Activated T-cell treated with anti-CD3 and anti-CD28 coated beads, Interleukin-2, amount 50 U/mL, for 24 hours (primary cell): ENCODE data around the gene ASH1L.
"Not testable (repeated sequence)": the region's sequence is repeated elsewhere in the genome, so short reads cannot be mapped to it uniquely, and the experiment has no call there.

Source experiments
- DNase-seq: peaks from one replicate; pipeline ENCODE4 v3.0.0-alpha.2; 2020
- H3K27ac Mint-ChIP-seq: 2 replicates; pipeline ENCODE4 v1.8.0; 2020; ENCODE audit warnings: mild to moderate bottlenecking, mixed read lengths
- H3K27me3 Mint-ChIP-seq: 2 replicates; pipeline ENCODE4 v1.8.0; 2020; ENCODE audit warnings: mixed read lengths
- H3K36me3 Mint-ChIP-seq: 2 replicates; pipeline ENCODE4 v1.8.0; 2020; ENCODE audit warnings: low read depth, mixed read lengths
- H3K4me1 Mint-ChIP-seq: 2 replicates; pipeline ENCODE4 v1.8.0; 2020; ENCODE audit warnings: low read depth, mixed read lengths
- H3K4me3 Mint-ChIP-seq: 2 replicates; pipeline ENCODE4 v1.8.0; 2020; ENCODE audit warnings: mild to moderate bottlenecking, moderate library complexity, mixed read lengths
- H3K9me3 Mint-ChIP-seq: 2 replicates; pipeline ENCODE4 v1.8.0; 2020; ENCODE audit warnings: mixed read lengths

Gene ASH1L

GRCh38 chr1:155295183-155295941, 267.2 kb downstream of the ASH1L start:
- peaks cover 43% of the 10 kb centered on the region for H3K27me3 Mint-ChIP-seq
- H3K36me3 Mint-ChIP-seq: no peaks in the 10 kb centered on the region
- no peak overlapping the region for H3K27ac Mint-ChIP-seq
- peaks cover 7% of the 10 kb centered on the region for H3K4me1 Mint-ChIP-seq
- DNase-seq: no peak
- H3K9me3 Mint-ChIP-seq: no peaks in the 10 kb centered on the region
- H3K4me3 Mint-ChIP-seq: no peak overlapping the region

DNA sequence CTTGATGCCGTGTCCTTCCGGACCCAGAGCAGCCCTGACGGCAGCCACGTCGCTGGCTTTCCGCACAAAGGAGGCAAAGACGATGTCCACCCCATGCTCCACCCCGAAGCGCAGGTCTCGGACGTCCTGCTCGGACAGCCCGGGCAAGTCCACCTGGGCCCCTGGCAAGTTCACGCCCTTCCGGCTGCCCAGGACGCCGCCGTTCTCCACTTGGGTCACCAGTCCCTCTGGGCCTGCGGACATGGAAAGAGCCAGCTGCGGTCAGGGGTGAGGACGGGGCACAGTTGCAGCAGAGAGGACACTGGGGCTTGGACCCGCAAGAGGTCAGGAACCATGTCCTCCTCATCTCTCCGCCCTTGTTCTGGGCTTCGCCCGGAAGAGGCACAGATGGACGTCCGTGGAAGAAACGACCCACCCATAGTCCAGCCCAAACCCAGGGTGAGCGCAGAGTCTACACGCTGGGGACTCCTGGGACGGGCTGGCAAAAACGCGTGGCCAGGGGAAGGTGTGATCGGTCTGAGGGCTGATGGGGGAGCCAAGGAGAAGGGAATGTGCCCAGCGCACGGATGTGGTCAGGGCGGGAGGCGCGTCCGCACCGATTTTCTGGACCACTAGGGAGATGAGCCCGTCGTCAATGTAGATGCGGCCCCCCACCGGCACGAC, 268.0 kb downstream of the ASH1L start:
- no peaks in the 10 kb centered on the region for H3K36me3 Mint-ChIP-seq
- no peaks in the 10 kb centered on the region for H3K9me3 Mint-ChIP-seq
- peaks cover 47% of the 10 kb centered on the region for H3K27me3 Mint-ChIP-seq
- H3K4me3 Mint-ChIP-seq: no peak overlapping the region
- DNase-seq: no peak
- H3K27ac Mint-ChIP-seq: no peak overlapping the region
- peaks cover 7% of the 10 kb centered on the region for H3K4me1 Mint-ChIP-seq

GRCh38 chr1:155293086-155293749, 269.4 kb downstream of the ASH1L start:
- DNase-seq: no peak
- Mint-ChIP-seq H3K27ac (no peak overlapping the region), H3K36me3 (no peaks in the 10 kb centered on the region), H3K27me3 (peaks cover 47% of the 10 kb centered on the region), H3K9me3 (no peaks in the 10 kb centered on the region), H3K4me3 (no peak overlapping the region), H3K4me1 (peaks cover 7% of the 10 kb centered on the region)

GRCh38 chr1:155291006-155291405, 271.6 kb downstream of the ASH1L start:
- peaks cover 28% of the 10 kb centered on the region for H3K27me3 Mint-ChIP-seq
- not testable (repeated sequence) for H3K4me3 Mint-ChIP-seq, DNase-seq, H3K27ac Mint-ChIP-seq, H3K36me3 Mint-ChIP-seq, H3K4me1 Mint-ChIP-seq, H3K9me3 Mint-ChIP-seq

DNA sequence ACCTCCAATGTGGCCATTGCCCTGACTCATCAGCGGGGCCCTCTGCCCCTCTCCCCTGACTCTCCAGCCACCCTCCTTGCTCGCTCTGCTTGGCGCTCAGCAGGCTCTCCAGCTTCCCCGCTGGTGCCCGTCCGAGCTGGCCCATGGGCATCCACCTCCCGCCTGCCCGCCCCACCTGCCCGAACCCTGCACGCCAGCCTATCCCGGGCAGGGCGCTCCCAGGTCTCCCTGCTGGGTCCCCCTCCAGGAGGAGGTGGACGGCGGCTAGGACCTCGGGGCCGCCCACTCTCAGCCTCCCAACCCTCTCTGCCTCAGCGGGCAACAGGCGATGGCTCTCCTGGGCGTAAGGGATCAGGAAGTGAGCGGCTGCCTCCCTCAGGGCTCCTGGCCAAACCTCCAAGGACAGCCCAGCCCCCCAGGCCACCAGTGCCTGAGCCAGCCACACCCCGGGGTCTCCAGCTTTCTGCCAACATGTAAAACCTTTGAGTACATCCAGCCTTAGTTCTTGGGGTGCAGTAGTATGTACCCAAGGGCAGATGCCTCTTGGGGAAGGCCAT, 274.5 kb downstream of the ASH1L start:
- peaks cover 5% of the 10 kb centered on the region for H3K27me3 Mint-ChIP-seq
- no peak overlapping the region for H3K4me3 Mint-ChIP-seq
- H3K36me3 Mint-ChIP-seq: peaks cover 3% of the 10 kb centered on the region
- H3K27ac Mint-ChIP-seq: no peak overlapping the region
- no peaks in the 10 kb centered on the region for H3K9me3 Mint-ChIP-seq
- no peaks in the 10 kb centered on the region for H3K4me1 Mint-ChIP-seq
- no peak for DNase-seq

DNA sequence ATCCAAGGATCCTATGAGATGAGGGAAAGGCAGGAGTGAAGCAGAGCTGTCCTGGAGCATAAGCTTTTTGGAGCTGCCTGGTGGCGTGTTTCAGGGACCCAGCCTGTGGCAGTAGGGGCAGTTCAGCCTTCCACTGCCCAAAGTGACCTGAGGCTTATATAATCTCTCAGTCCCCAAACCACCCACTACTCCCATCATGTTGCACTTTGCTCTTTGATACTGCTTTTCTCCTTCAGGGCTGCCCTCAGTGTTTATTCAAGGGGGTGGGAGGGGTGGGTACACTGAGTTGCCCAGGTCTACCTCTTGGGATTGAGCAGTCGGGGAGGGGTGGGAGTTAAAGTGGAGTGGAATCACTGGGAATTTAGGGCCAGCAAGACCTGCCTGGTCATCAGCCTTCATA, 276.1 kb downstream of the ASH1L start:
- H3K4me1 Mint-ChIP-seq: no peaks in the 10 kb centered on the region
- H3K27ac Mint-ChIP-seq: no peak overlapping the region
- H3K36me3 Mint-ChIP-seq: peaks cover 3% of the 10 kb centered on the region
- DNase-seq: no peak
- H3K4me3 Mint-ChIP-seq: no peak overlapping the region
- H3K9me3 Mint-ChIP-seq: no peaks in the 10 kb centered on the region
- H3K27me3 Mint-ChIP-seq: peaks cover 5% of the 10 kb centered on the region

DNA sequence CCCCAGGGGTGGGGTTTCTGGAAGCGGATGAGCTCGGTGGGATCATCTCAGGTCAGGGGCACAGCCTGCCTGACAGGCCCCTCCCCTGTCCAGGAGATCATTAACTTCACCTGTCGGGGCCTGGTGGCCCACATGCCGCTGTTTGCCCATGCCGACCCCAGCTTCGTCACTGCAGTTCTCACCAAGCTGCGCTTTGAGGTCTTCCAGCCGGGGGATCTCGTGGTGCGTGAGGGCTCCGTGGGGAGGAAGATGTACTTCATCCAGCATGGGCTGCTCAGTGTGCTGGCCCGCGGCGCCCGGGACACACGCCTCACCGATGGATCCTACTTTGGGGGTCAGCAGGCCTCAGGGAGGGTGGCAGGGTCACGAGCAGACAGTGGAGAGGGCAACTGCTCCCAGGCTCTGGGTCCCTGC, 277.0 kb downstream of the ASH1L start:
- DNase-seq: no peak
- H3K9me3 Mint-ChIP-seq: no peaks in the 10 kb centered on the region
- H3K4me1 Mint-ChIP-seq: no peaks in the 10 kb centered on the region
- peaks cover 3% of the 10 kb centered on the region for H3K36me3 Mint-ChIP-seq
- no peak overlapping the region for H3K27ac Mint-ChIP-seq
- H3K4me3 Mint-ChIP-seq: no peak overlapping the region
- peaks cover 5% of the 10 kb centered on the region for H3K27me3 Mint-ChIP-seq
